GM23248 (cell line): ENCODE data around the gene GNB5.

Experiments
- EZH2 ChIP-seq: fragments of 200-600 bp; sonication (generic); IDR thresholded peaks from 2 replicates; pipeline ENCODE4 v1.6.1; 2018; ENCODE audit warnings: antibody characterized with exemption, mild to moderate bottlenecking; ENCODE audit not compliant: insufficient read depth, poor library complexity, severe bottlenecking
- EZH2phosphoT487 ChIP-seq: fragments of 200-600 bp; sonication (generic); IDR thresholded peaks from 2 replicates; pipeline ENCODE4 v1.6.1; 2018; ENCODE audit warnings: antibody characterized with exemption, moderate library complexity, mild to moderate bottlenecking, low read depth; ENCODE audit not compliant: insufficient read depth

- TF ChIP-seq EZH2phosphoT487 (no peak), EZH2 (no peak)
These were observed 10.2 kb downstream of the GNB5 start for GRCh38 chr15:52180851-52181450.
